Hair follicular keratinocyte (primary cell): ENCODE data around the gene TTLL1. TPM values are rescaled to one million over a fixed set of nuclear protein-coding genes. Genes with fewer than 3 reads are reported as not detected.

ENCODE experiments used
- total RNA-seq: library from RNA; depleted of rRNA; stranded (reverse); fragments of >200 nt; gene quantifications from 2 replicates; pipeline ENCODE4 v1.2.3, GENCODE V29; 2015

The TTLL1 gene
- total RNA-seq, result 2.4 and 5.5 TPM in 2 replicates

DNA sequence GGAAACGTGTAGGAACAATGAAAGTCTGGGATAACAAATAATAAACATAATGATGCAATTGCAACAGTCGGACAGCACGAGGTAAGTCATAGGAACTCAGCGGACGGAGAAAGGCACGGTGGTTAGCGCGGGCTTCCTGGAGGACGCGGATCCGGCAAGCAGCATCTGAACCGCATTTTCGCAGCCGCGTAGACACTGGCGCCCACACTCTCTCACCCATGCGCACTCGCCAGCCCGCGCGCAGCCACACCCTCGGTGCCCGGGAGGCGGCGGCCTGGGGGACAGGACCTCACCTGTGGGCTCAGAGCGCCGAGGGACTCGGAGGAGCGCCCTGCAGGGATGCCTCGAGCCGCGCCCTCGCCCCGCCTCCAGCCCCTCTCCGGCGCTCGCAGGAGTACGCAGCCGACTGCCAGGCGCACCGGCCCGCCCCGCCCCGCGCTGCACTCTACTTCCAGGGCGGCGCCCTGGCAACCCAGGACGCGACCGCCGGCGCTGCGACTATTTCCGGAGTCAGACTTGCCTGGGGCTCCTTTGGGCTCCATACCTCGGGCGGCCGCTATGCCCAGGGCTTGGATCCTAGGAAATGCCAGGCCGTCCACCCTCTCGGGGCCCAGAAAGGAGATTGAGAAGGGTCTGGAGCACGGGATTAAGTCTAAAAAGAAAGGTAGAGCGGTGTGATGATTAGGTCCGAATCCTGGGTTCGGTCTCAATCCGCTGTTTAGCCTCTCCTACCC is at the start of gene TTLL1:
TSS of gene TTLL1 (minus strand) at position 408 of the 734 bp plus-strand sequence. CDS start 13,805 bp downstream, outside the sequence.

GRCh38 chr22:43110444-43110926 is 21.3 kb upstream of the TTLL1 start, which contains the start of gene BIK:
BIK (plus strand) TSS chr22:43110750; CDS start chr22:43124023, 13,273 bp downstream.

DNA sequence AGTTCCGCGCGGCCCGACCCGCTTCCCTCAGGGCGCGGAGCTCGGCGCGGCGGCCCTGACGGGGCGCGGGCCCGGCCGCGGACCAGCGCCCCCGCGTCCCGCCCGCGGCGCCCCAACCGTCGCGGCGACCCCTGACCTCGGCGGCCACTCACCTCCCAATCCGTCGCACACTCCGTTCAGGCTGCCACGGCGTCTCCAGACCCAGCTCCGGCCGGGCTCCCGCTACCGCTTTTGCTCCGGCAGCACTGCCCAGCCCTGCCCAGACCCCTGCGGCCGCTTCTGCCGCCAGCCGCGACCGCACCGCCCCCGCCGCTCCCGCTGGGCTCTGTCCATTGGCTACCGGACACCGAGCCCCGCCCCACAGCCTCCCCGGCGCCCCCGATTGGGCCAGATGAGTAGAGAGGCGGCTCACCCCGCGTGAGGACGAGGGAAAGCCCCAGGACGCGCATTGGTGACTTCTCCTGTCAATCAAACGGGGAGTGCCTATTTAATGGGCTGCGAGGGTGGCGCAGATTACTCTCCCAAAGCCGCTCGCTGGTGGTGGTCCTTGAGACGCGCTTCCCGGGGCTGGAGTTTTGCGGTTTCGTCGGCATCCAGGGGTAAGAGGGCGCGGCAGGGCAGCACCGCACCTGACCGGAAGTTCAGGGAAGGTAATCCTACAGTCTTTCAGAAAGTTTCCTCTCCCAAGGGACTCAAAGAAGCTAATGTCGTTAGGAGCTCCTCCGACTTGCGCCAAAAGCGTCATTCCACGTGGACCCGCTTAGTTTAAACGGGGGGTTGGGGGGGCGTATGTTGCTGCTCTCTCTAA is 74.1 kb downstream of the TTLL1 start, which contains the start of gene PACSIN2:
TSS of gene PACSIN2 (minus strand) at position 281 of the 808 bp plus-strand sequence. CDS start 103,069 bp downstream, outside the sequence.

Other genes with a start within 250 kb of the TTLL1 start
- 35.1 and 40.4 TPM in 2 replicates for gene ARFGAP3, start 232.1 kb downstream of the TTLL1 start, total RNA-seq
- gene PACSIN2, start 74.2 kb downstream of the TTLL1 start, total RNA-seq, result 29.4 and 30.1 TPM in 2 replicates
- gene BIK, start 21.4 kb upstream of the TTLL1 start, total RNA-seq, result 9.4 and 9.9 TPM in 2 replicates
- 16.9 and 29.5 TPM in 2 replicates for gene MCAT, start 54.0 kb upstream of the TTLL1 start, total RNA-seq
- gene TSPO, start 62.2 kb upstream of the TTLL1 start, total RNA-seq, result 998 and 1,201 TPM in 2 replicates
- gene TTLL12, start 97.7 kb upstream of the TTLL1 start, total RNA-seq, result 83.2 and 144 TPM in 2 replicates